ENCODE results near the gene LKAAEAR1. TPM values are rescaled to one million over a fixed set of nuclear protein-coding genes. Genes with fewer than 3 reads are reported as not detected.

LKAAEAR1 gene
- total and polyA plus RNA-seq, 2 of the 4 experiments (the other 2 are of a cell fraction): 0.21 TPM; not detected in 1

DNA sequence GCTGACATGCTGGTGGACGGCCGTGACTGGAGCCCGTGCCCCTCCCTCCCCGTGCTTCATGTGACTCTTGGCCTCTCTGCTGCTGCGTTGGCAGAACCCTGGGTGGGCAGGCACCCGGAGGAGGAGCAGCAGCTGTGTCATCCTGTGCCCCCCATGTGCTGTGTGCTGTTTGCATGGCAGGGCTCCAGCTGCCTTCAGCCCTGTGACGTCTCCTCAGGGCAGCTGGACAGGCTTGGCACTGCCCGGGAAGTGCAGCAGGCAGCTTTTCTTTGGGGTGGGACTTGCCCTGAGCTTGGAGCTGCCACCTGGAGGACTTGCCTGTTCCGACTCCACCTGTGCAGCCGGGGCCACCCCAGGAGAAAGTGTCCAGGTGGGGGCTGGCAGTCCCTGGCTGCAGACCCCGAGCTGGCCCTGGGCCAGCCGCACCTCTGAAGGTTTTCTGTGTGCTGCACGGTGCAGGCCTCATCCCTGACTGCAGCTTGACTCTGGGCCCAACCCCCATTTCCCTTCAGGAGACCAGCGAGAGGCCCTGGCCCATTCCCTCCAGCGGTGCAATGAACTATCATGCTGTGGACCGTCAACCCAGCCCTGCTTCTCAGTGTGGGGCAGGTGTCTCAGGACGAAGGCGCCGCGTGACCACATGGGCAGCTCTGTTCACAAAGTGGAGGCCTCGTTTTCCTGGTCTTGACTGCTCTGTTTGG, 15.0 kb upstream of the LKAAEAR1 start:
- Histone ChIP-seq H3K18ac (ENCODE audit: low read depth, low read length) (no peak overlapping the region), H3K4me3 (ENCODE audit: insufficient read depth, low read depth, low read length) (no peak overlapping the region), H2BK120ac (ENCODE audit: low read depth, low read length) (no peak overlapping the region), H3K23ac (ENCODE audit: low read depth, low read length) (no peak overlapping the region), H3K27ac (ENCODE audit: insufficient read depth, low read length) (no peak overlapping the region), H3K27me3 (ENCODE audit: control insufficient read depth, insufficient read depth, low read length) (peaks cover 38% of the 10 kb centered on the region), H3K79me1 (ENCODE audit: low read depth in 1 of 2, low read length in 2 of 2) (no peaks in the 10 kb centered on the region), H2BK20ac (ENCODE audit: low read depth, low read length) (no peak overlapping the region), H3K56ac (ENCODE audit: extremely low read depth, insufficient read depth, low read length) (no peak overlapping the region), H4K20me1 (ENCODE audit: insufficient read depth, low read length) (no peaks in the 10 kb centered on the region), H2BK5ac (ENCODE audit: low read depth, low read length, poor library complexity, severe bottlenecking) (no peak overlapping the region), H3K4ac (ENCODE audit: low read depth, low read length) (no peak overlapping the region), H2BK15ac (ENCODE audit: low read depth, low read length) (no peak overlapping the region), H4K91ac (ENCODE audit: insufficient read depth, low read depth, low read length) (no peak overlapping the region), H3K9me1 (ENCODE audit: insufficient read depth, low read length) (no peaks in the 10 kb centered on the region), H4K5ac (ENCODE audit: low read depth, low read length) (no peak overlapping the region), H2AFZ (replicated peaks; ENCODE audit: low read length, poor library complexity) (no peak overlapping the region), H3K4me1 (ENCODE audit: control insufficient read depth, insufficient read depth, low read length) (no peaks in the 10 kb centered on the region), H3K9ac (ENCODE audit: low read depth, low read length) (no peak overlapping the region), H3K4me2 (ENCODE audit: low read depth, low read length) (no peak overlapping the region), H2AK9ac (replicated peaks; ENCODE audit: low read depth, low read length, poor library complexity) (no peak overlapping the region), H4K8ac (ENCODE audit: low read depth in 2 of 2, low read length in 2 of 2) (no peak overlapping the region), H2AK5ac (ENCODE audit: low read depth, low read length) (no peak overlapping the region), H3K36me3 (ENCODE audit: control insufficient read depth, insufficient read depth, low read length) (no peaks in the 10 kb centered on the region), H3K14ac (replicated peaks; ENCODE audit: low read depth, low read length) (no peak overlapping the region), H3K9me3 (ENCODE audit: control insufficient read depth, insufficient read depth, low read length) (no peaks in the 10 kb centered on the region)
- dilution Hi-C loops (cut with HindIII; ENCODE audit: low sequenced_read_pairs, unreplicated experiment) (no loop called here), in situ Hi-C loops (cut with MboI; ENCODE audit: low sequenced_read_pairs) (no loop called here), intact Hi-C loops (cut with micrococcal nuclease) (no loop called here)
- DNase-seq (no peak), ATAC-seq (ENCODE audit: low read depth) (no peak)
- CTCF ChIA-PET: no interaction called here
- TF ChIP-seq, protein P1, sequence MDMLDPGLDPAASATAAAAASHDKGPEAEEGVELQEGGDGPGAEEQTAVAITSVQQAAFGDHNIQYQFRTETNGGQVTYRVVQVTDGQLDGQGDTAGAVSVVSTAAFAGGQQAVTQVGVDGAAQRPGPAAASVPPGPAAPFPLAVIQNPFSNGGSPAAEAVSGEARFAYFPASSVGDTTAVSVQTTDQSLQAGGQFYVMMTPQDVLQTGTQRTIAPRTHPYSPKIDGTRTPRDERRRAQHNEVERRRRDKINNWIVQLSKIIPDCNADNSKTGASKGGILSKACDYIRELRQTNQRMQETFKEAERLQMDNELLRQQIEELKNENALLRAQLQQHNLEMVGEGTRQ (IDR thresholded peaks at IDR 0.05; ENCODE audit: low read depth, low read length): no peak
- TF ChIP-seq CHD1 (IDR thresholded peaks at IDR 0.05; ENCODE audit: low read depth, low read length): no peak
- no peak for TF ChIP-seq MAFK (IDR thresholded peaks at IDR 0.05; ENCODE audit: low read depth, low read length)
- TF ChIP-seq FOS (IDR thresholded peaks at IDR 0.05; ENCODE audit: low read depth, low read length): no peak
- TF ChIP-seq, protein P2, sequence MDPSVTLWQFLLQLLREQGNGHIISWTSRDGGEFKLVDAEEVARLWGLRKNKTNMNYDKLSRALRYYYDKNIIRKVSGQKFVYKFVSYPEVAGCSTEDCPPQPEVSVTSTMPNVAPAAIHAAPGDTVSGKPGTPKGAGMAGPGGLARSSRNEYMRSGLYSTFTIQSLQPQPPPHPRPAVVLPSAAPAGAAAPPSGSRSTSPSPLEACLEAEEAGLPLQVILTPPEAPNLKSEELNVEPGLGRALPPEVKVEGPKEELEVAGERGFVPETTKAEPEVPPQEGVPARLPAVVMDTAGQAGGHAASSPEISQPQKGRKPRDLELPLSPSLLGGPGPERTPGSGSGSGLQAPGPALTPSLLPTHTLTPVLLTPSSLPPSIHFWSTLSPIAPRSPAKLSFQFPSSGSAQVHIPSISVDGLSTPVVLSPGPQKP (IDR thresholded peaks at IDR 0.05; ENCODE audit: borderline replicate concordance, low read depth, low read length): no peak
- TF ChIP-seq, protein P3, sequence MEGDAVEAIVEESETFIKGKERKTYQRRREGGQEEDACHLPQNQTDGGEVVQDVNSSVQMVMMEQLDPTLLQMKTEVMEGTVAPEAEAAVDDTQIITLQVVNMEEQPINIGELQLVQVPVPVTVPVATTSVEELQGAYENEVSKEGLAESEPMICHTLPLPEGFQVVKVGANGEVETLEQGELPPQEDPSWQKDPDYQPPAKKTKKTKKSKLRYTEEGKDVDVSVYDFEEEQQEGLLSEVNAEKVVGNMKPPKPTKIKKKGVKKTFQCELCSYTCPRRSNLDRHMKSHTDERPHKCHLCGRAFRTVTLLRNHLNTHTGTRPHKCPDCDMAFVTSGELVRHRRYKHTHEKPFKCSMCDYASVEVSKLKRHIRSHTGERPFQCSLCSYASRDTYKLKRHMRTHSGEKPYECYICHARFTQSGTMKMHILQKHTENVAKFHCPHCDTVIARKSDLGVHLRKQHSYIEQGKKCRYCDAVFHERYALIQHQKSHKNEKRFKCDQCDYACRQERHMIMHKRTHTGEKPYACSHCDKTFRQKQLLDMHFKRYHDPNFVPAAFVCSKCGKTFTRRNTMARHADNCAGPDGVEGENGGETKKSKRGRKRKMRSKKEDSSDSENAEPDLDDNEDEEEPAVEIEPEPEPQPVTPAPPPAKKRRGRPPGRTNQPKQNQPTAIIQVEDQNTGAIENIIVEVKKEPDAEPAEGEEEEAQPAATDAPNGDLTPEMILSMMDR (conservative IDR thresholded peaks at IDR 0.05; ENCODE audit: low read depth, low read length): no peak
- TF ChIP-seq SMC3 (IDR thresholded peaks at IDR 0.05; ENCODE audit: low read depth, low read length): no peak
- TF ChIP-seq NFE2L2 (IDR thresholded peaks at IDR 0.05; ENCODE audit: low read depth, low read length): no peak
- no peak for TF ChIP-seq POLR2A (IDR thresholded peaks at IDR 0.05; ENCODE audit: low read depth, low read length)
- no peak for TF ChIP-seq MXI1 (IDR thresholded peaks at IDR 0.05; ENCODE audit: borderline replicate concordance, low read depth, low read length)
- TF ChIP-seq CEBPB (IDR thresholded peaks at IDR 0.05; ENCODE audit: low read depth, low read length): no peak
- no peak for TF ChIP-seq RCOR1 (IDR thresholded peaks at IDR 0.05; ENCODE audit: insufficient replicate concordance, low read length)
- TF ChIP-seq RFX5 (IDR thresholded peaks at IDR 0.05; ENCODE audit: low read depth, low read length): no peak
- TF ChIP-seq RAD21 (IDR thresholded peaks at IDR 0.05; ENCODE audit: low read length): no peak
- no peak for TF ChIP-seq MAZ (IDR thresholded peaks at IDR 0.05; ENCODE audit: borderline replicate concordance, low read depth, low read length)
- no peak for TF ChIP-seq BHLHE40 (IDR thresholded peaks at IDR 0.05; ENCODE audit: low read depth, low read length)
- BruUV-seq (replicated peaks): no TSS peak
- POLR2A ChIA-PET (ENCODE audit: unreplicated experiment): interaction anchor here (0.5 kb wide), 1 partner anchor 278 kb away, joined by 4 read pairs; no protein-coding TSS in a partner anchor
- WGBS, 2 experiments (ENCODE audit: extremely low coverage in 2 of 2, insufficient read length in 1 of 2): 51% methylated on average over 9 of the region's 21 CpGs; no CpG with 5 or more reads in 1 of the 2 experiments
